Colonic mucosa (tissue), 4 donors: Measurements from ENCODE around the gene PACC1. TPM values are rescaled to one million over a fixed set of nuclear protein-coding genes. Genes with fewer than 3 reads are reported as not detected.

Experiments
- DNase-seq: peaks from one replicate; pipeline ENCODE4 v3.0.0-alpha.2; 2020
- H3K27ac ChIP-seq: fragments of 200-600 bp; one replicate; pipeline ENCODE4 v1.8.0; 2021
- H3K27me3 ChIP-seq: fragments of 200-600 bp; one replicate; pipeline ENCODE4 v1.8.0; 2021
- H3K36me3 ChIP-seq: fragments of 200-600 bp; one replicate; pipeline ENCODE4 v1.8.0; 2021
- H3K4me1 ChIP-seq: fragments of 200-600 bp; one replicate; pipeline ENCODE4 v1.8.0; 2021; ENCODE audit warnings: mild to moderate bottlenecking
- H3K4me3 ChIP-seq: fragments of 200-600 bp; one replicate; pipeline ENCODE4 v1.8.0; 2021
- H3K9ac ChIP-seq, 2 donors: one replicate each; pipeline ENCODE4 v1.7.0; 2013; ENCODE audit warnings: control low read depth in 2 of 2, low read depth in 2 of 2, low read length in 2 of 2
- H3K9me3 ChIP-seq: fragments of 200-600 bp; one replicate; pipeline ENCODE4 v1.8.0; 2021
- CTCF ChIP-seq: fragments of 200-600 bp; IDR thresholded peaks from one replicate; pipeline ENCODE4 v1.8.0; 2022; ENCODE audit warnings: antibody characterized with exemption, mild to moderate bottlenecking
- intact Hi-C: fragments of 100-400 bp; cut with DNase I; formaldehyde crosslinking; loops from one replicate; pipeline ENCODE4 v1.14.1; 2022
- total RNA-seq, 2 donors: library from RNA; stranded (reverse); fragmentation: NEBNext Ultra II Directional in 1 of 2; extraction: Animal tissue kit (Norgen Biotek cat#: 25700) in 1 of 2; gene quantifications; one replicate each; pipeline ENCODE4 v1.2.1, GENCODE V29; 2021
- donor health status: healthy.
- donor health status: DM: no; HTN: no; CAD: no.
- donor health status: DM: no; HTN: no; CAD: no.

Gene PACC1
- total RNA-seq, 2 donors from 2014 or later: 2.6 to 3.1 TPM

- Histone ChIP-seq H3K9me3 (no peaks in the 10 kb centered on the region), H3K27ac (no peak overlapping the region), H3K9ac (no peak overlapping the region), H3K4me1 (no peaks in the 10 kb centered on the region), H3K27me3 (no peaks in the 10 kb centered on the region), H3K4me3 (no peak overlapping the region), H3K36me3 (no peaks in the 10 kb centered on the region)
- intact Hi-C loops: no loop called here
- peak; percentile 87 for DNase-seq
- no peak for TF ChIP-seq CTCF
Observed at GRCh38 chr1:212430955-212431394, 16.3 kb upstream of the PACC1 start.

GRCh38 chr1:212430416-212430815 lies 15.7 kb upstream of the PACC1 start:
- Histone ChIP-seq H3K27me3 (no peaks in the 10 kb centered on the region), H3K9me3 (no peaks in the 10 kb centered on the region), H3K36me3 (no peaks in the 10 kb centered on the region), H3K9ac (no peak overlapping the region), H3K4me1 (no peaks in the 10 kb centered on the region), H3K27ac (no peak overlapping the region), H3K4me3 (no peak overlapping the region)
- no peak for DNase-seq
- TF ChIP-seq CTCF: no peak
- intact Hi-C loops: no loop called here

- H3K27ac ChIP-seq: no peak overlapping the region
- H3K27me3 ChIP-seq: no peaks in the 10 kb centered on the region
- TF ChIP-seq CTCF: no peak
Observed at GRCh38 chr1:212428496-212428895, 13.8 kb upstream of the PACC1 start.

GRCh38 chr1:212423879-212424278 lies 9.2 kb upstream of the PACC1 start:
- no peak overlapping the region for H3K27ac ChIP-seq
- H3K4me1 ChIP-seq: no peaks in the 10 kb centered on the region
- no peak for DNase-seq
- H3K36me3 ChIP-seq: no peaks in the 10 kb centered on the region
- TF ChIP-seq CTCF: no peak
- intact Hi-C loops: no loop called here
- no peak overlapping the region for H3K4me3 ChIP-seq
- no peak overlapping the region for H3K9ac ChIP-seq
- H3K9me3 ChIP-seq: no peaks in the 10 kb centered on the region
- no peaks in the 10 kb centered on the region for H3K27me3 ChIP-seq

More at GRCh38 chr1:212428496-212428895, 13.8 kb upstream of the PACC1 start:
- H3K9me3 ChIP-seq: no peaks in the 10 kb centered on the region
- no peak for DNase-seq
- intact Hi-C loops: no loop called here
- H3K9ac ChIP-seq: no peak overlapping the region
- no peak overlapping the region for H3K4me3 ChIP-seq
- no peaks in the 10 kb centered on the region for H3K36me3 ChIP-seq
- H3K4me1 ChIP-seq: no peaks in the 10 kb centered on the region

- H3K9me3 ChIP-seq: no peaks in the 10 kb centered on the region
- H3K27ac ChIP-seq: no peak overlapping the region
- H3K4me1 ChIP-seq: no peaks in the 10 kb centered on the region
- TF ChIP-seq CTCF: no peak
- no peaks in the 10 kb centered on the region for H3K27me3 ChIP-seq
- DNase-seq: no peak
- intact Hi-C loops: no loop called here
- H3K36me3 ChIP-seq: no peaks in the 10 kb centered on the region
- no peak overlapping the region for H3K4me3 ChIP-seq
- no peak overlapping the region for H3K9ac ChIP-seq
Observed at GRCh38 chr1:212421165-212421564, 6.5 kb upstream of the PACC1 start.
